OCI-LY1 (cell line): ENCODE data around the gene ELOVL6.
"Not testable (repeated sequence)": the region's sequence is repeated elsewhere in the genome, so short reads cannot be mapped to it uniquely, and the experiment has no call there.

Experiments used
- H2AFZ ChIP-seq: fragments of 200-600 bp; sonication (generic), shearing (Covaris generic); 2 replicates; pipeline ENCODE4 v1.6.0; 2014; ENCODE audit warnings: antibody characterized with exemption, mild to moderate bottlenecking, low read length
- H3F3A ChIP-seq: fragments of 200-600 bp; sonication (generic), shearing (Covaris generic); 2 replicates; pipeline ENCODE4 v1.6.0; 2014; ENCODE audit warnings: mild to moderate bottlenecking, antibody characterized with exemption, low read length, moderate library complexity; ENCODE audit not compliant: insufficient read depth
- H3K27ac ChIP-seq: fragments of 200-600 bp; sonication (generic); 2 replicates; pipeline ENCODE4 v1.5.1; 2014; ENCODE audit warnings: low read length, mixed run types, mild to moderate bottlenecking, low read depth; ENCODE audit not compliant: poor library complexity, severe bottlenecking
- H3K27me3 ChIP-seq: fragments of 200-600 bp; sonication (generic); 2 replicates; pipeline ENCODE4 v1.6.0; 2014; ENCODE audit warnings: antibody characterized with exemption, mild to moderate bottlenecking, low read length, moderate library complexity; ENCODE audit not compliant: insufficient read depth
- H3K36me3 ChIP-seq: fragments of 200-600 bp; sonication (generic); 2 replicates; pipeline ENCODE4 v1.6.1; 2014; ENCODE audit warnings: mild to moderate bottlenecking, antibody characterized with exemption, low read length, moderate library complexity, mixed read lengths; ENCODE audit not compliant: insufficient read depth
- H3K4me1 ChIP-seq: fragments of 200-600 bp; sonication (generic); 2 replicates; pipeline ENCODE4 v1.5.1; 2014; ENCODE audit warnings: mild to moderate bottlenecking, low read length, moderate library complexity; ENCODE audit not compliant: insufficient read depth, severe bottlenecking
- H3K4me2 ChIP-seq: fragments of 200-600 bp; sonication (generic), shearing (Covaris generic); 2 replicates; pipeline ENCODE4 v1.6.1; 2014; ENCODE audit warnings: low read length
- H3K4me3 ChIP-seq: fragments of 200-600 bp; sonication (generic); 2 replicates; pipeline ENCODE4 v1.5.1; 2014; ENCODE audit warnings: low read length, low read depth, mild to moderate bottlenecking, mixed read lengths; ENCODE audit not compliant: poor library complexity, severe bottlenecking
- H3K79me2 ChIP-seq: fragments of 200-600 bp; shearing (Covaris generic); 2 replicates; pipeline ENCODE4 v1.6.1; 2016; ENCODE audit warnings: mixed run types, low read length, mixed read lengths; ENCODE audit not compliant: insufficient read depth
- H3K9ac ChIP-seq: fragments of 200-600 bp; sonication (generic), shearing (Covaris generic); 2 replicates; pipeline ENCODE4 v1.6.1; 2014; ENCODE audit warnings: mild to moderate bottlenecking, low read length, mixed read lengths
- H3K9me2 ChIP-seq: fragments of 200-600 bp; sonication (generic), shearing (Covaris generic); 2 replicates; pipeline ENCODE4 v1.6.1; 2014; ENCODE audit warnings: low read depth, mild to moderate bottlenecking, low read length, mixed read lengths
- H3K9me3 ChIP-seq: fragments of 200-600 bp; shearing (Covaris generic); 2 replicates; pipeline ENCODE4 v1.6.1; 2014; ENCODE audit warnings: low read length, mixed read lengths
- H4K20me1 ChIP-seq: fragments of 200-600 bp; sonication (generic), shearing (Covaris generic); 2 replicates; pipeline ENCODE4 v1.6.0; 2016; ENCODE audit warnings: mild to moderate bottlenecking, low read length; ENCODE audit not compliant: insufficient read depth
- CTCF ChIP-seq: fragments of 200-600 bp; sonication (generic), shearing (Covaris generic); IDR thresholded peaks from 2 replicates; pipeline ENCODE4 v1.5.1; 2017; ENCODE audit warnings: mild to moderate bottlenecking, antibody characterized with exemption, low read length, moderate library complexity, mixed read lengths
- EZH2 ChIP-seq: fragments of 200-600 bp; sonication (generic), shearing (Covaris generic); IDR thresholded peaks from 2 replicates; pipeline ENCODE4 v1.8.0; 2017; ENCODE audit warnings: borderline replicate concordance, mixed run types, mild to moderate bottlenecking, antibody characterized with exemption, low read length, moderate library complexity, mixed read lengths

Gene ELOVL6

GRCh38 chr4:110041735-110042134 lies 156.7 kb downstream of the ELOVL6 start:
- Histone ChIP-seq H3K27ac (no peak overlapping the region), H3K27me3 (no peaks in the 10 kb centered on the region), H3K4me1 (no peaks in the 10 kb centered on the region), H3K4me2 (no peak overlapping the region), H3K9me3 (no peaks in the 10 kb centered on the region), H3K36me3 (no peaks in the 10 kb centered on the region; the same call in 1 of the 2 replicates), H2AFZ (no peak overlapping the region), H3K9me2 (no peaks in the 10 kb centered on the region), H3K79me2 (no peaks in the 10 kb centered on the region), H3K9ac (no peak overlapping the region), H3K4me3 (no peak overlapping the region), H3F3A (no peaks in the 10 kb centered on the region), H4K20me1 (no peaks in the 10 kb centered on the region)
- TF ChIP-seq EZH2: no peak
- no peak for TF ChIP-seq CTCF

DNA sequence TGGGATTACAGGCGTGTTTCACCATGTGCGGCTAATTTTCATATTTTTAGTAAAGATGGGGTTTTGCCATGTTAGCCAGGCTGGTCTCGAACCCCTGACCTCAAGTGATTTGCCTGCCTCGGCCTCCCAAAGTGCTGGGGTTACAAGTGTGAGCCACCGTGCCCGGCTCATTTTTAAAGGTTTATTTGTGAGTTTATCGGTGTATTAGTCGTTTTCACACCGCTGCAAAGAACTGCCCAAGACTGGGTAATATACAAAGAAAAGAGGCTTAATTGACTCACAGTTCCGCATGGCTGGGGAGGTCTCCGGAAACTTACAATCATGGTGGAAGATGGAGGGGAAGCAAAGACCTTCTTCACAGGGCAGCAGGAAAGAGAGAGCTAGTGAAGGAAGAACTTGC lies 159.3 kb downstream of the ELOVL6 start:
- not testable (repeated sequence) for H3K9ac ChIP-seq, H4K20me1 ChIP-seq, H3K27ac ChIP-seq, H3K9me3 ChIP-seq, H3K4me2 ChIP-seq, H3K4me1 ChIP-seq, H3K9me2 ChIP-seq, H3K4me3 ChIP-seq, H3K27me3 ChIP-seq, H3K36me3 ChIP-seq, H3K79me2 ChIP-seq, H2AFZ ChIP-seq, H3F3A ChIP-seq

DNA sequence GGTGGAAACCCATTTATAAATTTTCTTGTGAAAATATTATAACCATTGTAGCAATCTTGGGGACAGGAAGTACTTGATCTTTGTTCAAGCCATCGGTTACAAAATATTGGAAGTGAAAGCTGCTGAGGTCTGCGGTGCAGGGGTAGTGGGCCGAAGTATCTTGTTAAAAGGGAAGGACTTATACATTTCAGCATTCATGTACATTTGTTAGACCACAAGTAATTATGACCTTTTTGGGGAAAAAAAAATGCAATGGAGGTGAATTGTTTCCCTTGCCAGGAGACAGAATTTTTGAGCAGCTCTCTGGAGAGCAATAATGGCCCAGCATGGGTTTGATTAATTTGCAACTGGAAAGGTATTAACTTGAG lies 164.4 kb downstream of the ELOVL6 start:
- no peaks in the 10 kb centered on the region for H3K36me3 ChIP-seq
- no peaks in the 10 kb centered on the region for H3K4me1 ChIP-seq
- no peak overlapping the region for H3K4me2 ChIP-seq
- TF ChIP-seq EZH2: no peak
- no peak overlapping the region for H3K9ac ChIP-seq
- H3K9me3 ChIP-seq: no peaks in the 10 kb centered on the region; the same call in 1 of the 2 replicates
- no peaks in the 10 kb centered on the region for H3K79me2 ChIP-seq
- no peaks in the 10 kb centered on the region for H4K20me1 ChIP-seq
- no peaks in the 10 kb centered on the region for H3K27me3 ChIP-seq
- H3K9me2 ChIP-seq: no peaks in the 10 kb centered on the region
- no peak overlapping the region for H3K27ac ChIP-seq
- H2AFZ ChIP-seq: no peak overlapping the region
- H3F3A ChIP-seq: no peaks in the 10 kb centered on the region
- H3K4me3 ChIP-seq: no peak overlapping the region

- Histone ChIP-seq H3K4me3 (no peak overlapping the region), H3K27me3 (no peaks in the 10 kb centered on the region), H4K20me1 (no peaks in the 10 kb centered on the region), H2AFZ (no peak overlapping the region), H3K4me1 (no peaks in the 10 kb centered on the region), H3F3A (no peaks in the 10 kb centered on the region), H3K36me3 (no peaks in the 10 kb centered on the region), H3K27ac (no peak overlapping the region), H3K9me3 (no peaks in the 10 kb centered on the region; the same call in 1 of the 2 replicates), H3K9me2 (no peaks in the 10 kb centered on the region), H3K4me2 (no peak overlapping the region), H3K79me2 (no peaks in the 10 kb centered on the region), H3K9ac (no peak overlapping the region)
- TF ChIP-seq EZH2 (no peak), CTCF (no peak)
These were observed 164.9 kb downstream of the ELOVL6 start for GRCh38 chr4:110033355-110034025.
